RWPE2 (cell line): ENCODE measurements around the gene ARHGEF18.

ENCODE experiments used
- ATAC-seq: fragments of 200-7000 bp; cut with Tn5 transposase; 3 replicates; pipeline ENCODE4 v1.9.1; 2021; ENCODE audit warnings: low read depth
- DNase-seq: peaks from one replicate; pipeline ENCODE4 v3.0.0-alpha.2; 2020; ENCODE audit warnings: low spot score
- H3K27ac ChIP-seq: fragments of 450-650 bp; 2 replicates; pipeline ENCODE4 v1.5.1; 2017; ENCODE audit warnings: mild to moderate bottlenecking; ENCODE audit not compliant: poor library complexity, severe bottlenecking
- H3K27me3 ChIP-seq: fragments of 250-450 bp; sonication (Bioruptor Pico); 2 replicates; pipeline ENCODE4 v1.5.1; 2021; ENCODE audit warnings: mild to moderate bottlenecking, moderate library complexity; ENCODE audit not compliant: insufficient read depth, poor library complexity, severe bottlenecking
- H3K36me3 ChIP-seq: fragments of 250-450 bp; sonication (Bioruptor Pico); 2 replicates; pipeline ENCODE4 v1.5.1; 2020; ENCODE audit warnings: low read depth, mild to moderate bottlenecking, moderate library complexity
- H3K4me1 ChIP-seq: fragments of 250-450 bp; sonication (Bioruptor Pico); 2 replicates; pipeline ENCODE4 v1.5.1; 2021; ENCODE audit warnings: mild to moderate bottlenecking, moderate library complexity; ENCODE audit not compliant: insufficient read depth, poor library complexity, severe bottlenecking
- H3K4me3 ChIP-seq: fragments of 250-450 bp; sonication (Bioruptor Pico); 2 replicates; pipeline ENCODE4 v1.5.1; 2021; ENCODE audit warnings: mild to moderate bottlenecking, moderate library complexity; ENCODE audit not compliant: severe bottlenecking
- H3K9me3 ChIP-seq: fragments of 250-450 bp; sonication (Bioruptor Pico); 2 replicates; pipeline ENCODE4 v1.5.1; 2021; ENCODE audit warnings: mild to moderate bottlenecking, moderate library complexity; ENCODE audit not compliant: severe bottlenecking
- TF ChIP-seq, protein P1 (sequence below): fragments of 450-650 bp; IDR thresholded peaks from one replicate; pipeline ENCODE4 v1.5.1; 2017; ENCODE audit warnings: mild to moderate bottlenecking, moderate library complexity; ENCODE audit not compliant: poor library complexity, severe bottlenecking

Gene ARHGEF18

DNA sequence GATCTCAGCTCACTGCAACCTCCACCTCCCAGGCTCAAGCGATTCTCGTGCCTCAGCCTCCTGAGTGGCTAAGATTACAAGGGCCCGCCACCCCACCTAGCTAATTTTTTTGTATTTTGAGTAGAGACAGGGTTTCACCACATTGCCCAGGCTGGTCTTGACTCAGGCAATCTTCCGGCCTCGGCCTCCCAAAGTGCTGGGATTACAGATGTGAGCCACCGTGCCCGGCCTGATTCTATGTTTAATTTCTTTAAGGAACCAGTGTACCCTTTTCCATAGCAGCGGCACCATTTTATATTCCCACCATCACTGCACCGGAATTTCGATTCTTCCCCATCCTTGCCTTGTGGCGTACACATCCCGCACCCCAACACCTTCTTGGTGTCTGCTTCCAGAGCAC, 36.8 kb upstream of the ARHGEF18 start:
- ATAC-seq, result no peak
- no peak overlapping the region for H3K27ac ChIP-seq
- no peaks in the 10 kb centered on the region for H3K27me3 ChIP-seq
- DNase-seq, result no peak
- H3K9me3 ChIP-seq, result no peaks in the 10 kb centered on the region
- H3K4me1 ChIP-seq, result no peaks in the 10 kb centered on the region
- TF ChIP-seq, protein P1, sequence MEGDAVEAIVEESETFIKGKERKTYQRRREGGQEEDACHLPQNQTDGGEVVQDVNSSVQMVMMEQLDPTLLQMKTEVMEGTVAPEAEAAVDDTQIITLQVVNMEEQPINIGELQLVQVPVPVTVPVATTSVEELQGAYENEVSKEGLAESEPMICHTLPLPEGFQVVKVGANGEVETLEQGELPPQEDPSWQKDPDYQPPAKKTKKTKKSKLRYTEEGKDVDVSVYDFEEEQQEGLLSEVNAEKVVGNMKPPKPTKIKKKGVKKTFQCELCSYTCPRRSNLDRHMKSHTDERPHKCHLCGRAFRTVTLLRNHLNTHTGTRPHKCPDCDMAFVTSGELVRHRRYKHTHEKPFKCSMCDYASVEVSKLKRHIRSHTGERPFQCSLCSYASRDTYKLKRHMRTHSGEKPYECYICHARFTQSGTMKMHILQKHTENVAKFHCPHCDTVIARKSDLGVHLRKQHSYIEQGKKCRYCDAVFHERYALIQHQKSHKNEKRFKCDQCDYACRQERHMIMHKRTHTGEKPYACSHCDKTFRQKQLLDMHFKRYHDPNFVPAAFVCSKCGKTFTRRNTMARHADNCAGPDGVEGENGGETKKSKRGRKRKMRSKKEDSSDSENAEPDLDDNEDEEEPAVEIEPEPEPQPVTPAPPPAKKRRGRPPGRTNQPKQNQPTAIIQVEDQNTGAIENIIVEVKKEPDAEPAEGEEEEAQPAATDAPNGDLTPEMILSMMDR, result no peak
- H3K36me3 ChIP-seq, result no peaks in the 10 kb centered on the region
- H3K4me3 ChIP-seq, result no peak overlapping the region

DNA sequence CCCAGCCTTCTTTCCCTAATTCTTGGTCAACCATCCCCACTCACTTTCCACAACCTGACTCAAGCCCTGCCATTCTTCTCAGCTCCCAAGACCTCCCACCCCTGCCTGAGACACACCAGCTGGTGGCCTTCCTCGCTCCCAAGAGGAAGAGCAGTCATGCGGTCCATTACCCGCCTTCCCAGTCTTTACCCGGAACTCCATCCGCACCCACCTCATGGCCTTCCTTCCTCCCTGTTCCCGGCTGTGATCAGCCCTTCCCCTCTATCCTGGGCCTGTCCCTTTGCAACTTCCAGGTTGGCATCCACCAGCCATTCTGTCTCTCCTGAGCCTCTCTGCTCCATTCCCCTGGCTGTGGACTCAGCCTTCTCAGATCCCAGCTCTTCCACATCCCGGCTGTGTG, 35.9 kb upstream of the ARHGEF18 start:
- ATAC-seq (no peak), DNase-seq (no peak)
- no peaks in the 10 kb centered on the region for H3K27me3 ChIP-seq
- H3K27ac ChIP-seq, result no peak overlapping the region
- H3K4me1 ChIP-seq, result no peaks in the 10 kb centered on the region
- H3K36me3 ChIP-seq, result no peaks in the 10 kb centered on the region
- no peaks in the 10 kb centered on the region for H3K9me3 ChIP-seq
- no peak overlapping the region for H3K4me3 ChIP-seq
- TF ChIP-seq, protein P1, result no peak

DNA sequence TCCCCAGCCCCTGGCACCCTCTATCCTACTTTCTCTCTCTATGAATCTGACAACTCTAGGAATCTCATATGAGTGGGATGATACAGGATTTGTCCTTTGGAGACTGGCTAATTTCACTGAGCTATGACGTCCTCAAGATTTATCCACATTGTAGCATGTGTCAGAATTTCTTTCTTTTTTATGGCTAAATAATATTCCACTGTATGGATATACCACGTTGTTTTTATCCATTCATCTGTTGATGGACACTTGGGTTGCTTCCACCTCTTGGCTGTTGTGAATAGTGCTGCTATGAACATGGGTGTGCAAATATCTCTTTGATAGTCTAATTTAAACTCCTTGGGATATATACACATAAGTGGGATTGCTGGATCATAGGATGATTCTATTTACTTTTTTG, 30.6 kb upstream of the ARHGEF18 start:
- H3K4me3 ChIP-seq, result no peak overlapping the region
- ATAC-seq (no peak), DNase-seq (no peak)
- H3K4me1 ChIP-seq, result no peaks in the 10 kb centered on the region
- no peaks in the 10 kb centered on the region for H3K9me3 ChIP-seq
- TF ChIP-seq, protein P1, result no peak
- no peak overlapping the region for H3K27ac ChIP-seq
- H3K27me3 ChIP-seq, result no peaks in the 10 kb centered on the region
- no peaks in the 10 kb centered on the region for H3K36me3 ChIP-seq

DNA sequence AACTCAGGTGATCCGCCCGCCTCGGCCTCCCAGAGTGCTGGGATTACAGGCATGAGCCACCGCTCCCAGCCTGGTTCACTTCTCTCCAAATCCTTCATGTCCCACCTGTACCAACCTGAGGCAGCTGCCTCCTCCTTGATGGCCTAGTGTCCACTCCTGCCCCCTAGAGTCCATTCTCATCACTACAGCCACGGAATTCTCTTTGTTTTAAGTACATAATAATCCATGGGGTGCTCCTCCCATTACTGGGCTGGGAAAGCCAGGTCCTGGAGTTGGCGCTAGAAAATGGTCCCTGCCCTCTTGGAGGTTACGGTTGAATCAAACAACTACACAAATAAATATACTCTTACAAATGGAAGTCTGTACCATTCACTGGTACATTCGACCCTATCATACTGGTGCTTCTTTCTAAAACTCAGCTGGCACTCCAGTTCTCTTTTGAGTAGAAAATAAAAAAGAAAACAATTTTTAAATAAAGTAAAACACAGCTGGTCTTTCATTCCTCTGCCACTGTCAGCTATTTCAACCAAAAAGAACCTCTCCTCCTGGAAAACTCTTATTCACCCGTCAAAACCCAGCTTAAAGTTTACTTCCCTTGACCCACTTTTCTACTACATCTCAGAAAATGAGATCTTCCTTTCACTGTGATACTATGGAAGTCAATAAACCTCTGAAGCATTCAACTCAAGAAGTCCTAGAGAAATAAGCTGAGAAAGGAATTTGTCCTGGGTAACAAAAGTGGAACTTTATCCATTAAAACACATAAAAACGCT, 22.4 kb upstream of the ARHGEF18 start:
- DNase-seq (no peak), ATAC-seq (no peak)
- Histone ChIP-seq H3K4me3 (no peak overlapping the region), H3K36me3 (no peaks in the 10 kb centered on the region), H3K27me3 (no peaks in the 10 kb centered on the region), H3K4me1 (no peaks in the 10 kb centered on the region), H3K27ac (no peak overlapping the region), H3K9me3 (no peaks in the 10 kb centered on the region)
- TF ChIP-seq, protein P1, result peak; percentile 25

DNA sequence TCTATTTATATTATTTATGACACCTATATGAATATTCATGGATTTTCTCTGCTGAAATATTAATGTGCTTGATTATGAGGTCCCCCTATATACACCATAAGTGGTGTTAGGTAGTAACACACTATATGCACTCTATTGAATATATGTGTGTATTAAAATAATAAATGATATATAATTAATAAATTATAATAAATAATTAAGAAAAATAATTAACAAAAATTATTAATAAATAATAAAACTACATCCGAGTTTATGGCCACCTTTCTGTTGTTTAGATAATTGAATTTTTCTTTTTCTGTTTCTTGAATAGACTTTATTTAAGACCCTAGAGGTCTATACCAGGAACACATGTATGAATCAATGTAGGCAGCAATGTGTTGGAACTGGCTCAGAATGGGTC, 20.9 kb upstream of the ARHGEF18 start:
- Histone ChIP-seq H3K36me3 (no peaks in the 10 kb centered on the region), H3K27me3 (no peaks in the 10 kb centered on the region), H3K9me3 (no peaks in the 10 kb centered on the region), H3K4me1 (no peaks in the 10 kb centered on the region), H3K27ac (no peak overlapping the region), H3K4me3 (no peak overlapping the region)
- DNase-seq, result no peak
- TF ChIP-seq, protein P1, result no peak
- ATAC-seq, result no peak
